Parathyroid adenoma (tissue), 2 donors: ENCODE data around the gene NUAK1.
A peak's percentile ranks its signal among the peaks of the same experiment; 100 is the strongest.

ENCODE experiments used
- H2AFZ ChIP-seq: fragments of 300-600 bp; sonication (generic); one replicate; pipeline ENCODE4 v1.7.0; 2017; ENCODE audit warnings: antibody characterized with exemption, mild to moderate bottlenecking
- H3K27ac ChIP-seq: fragments of 300-600 bp; sonication (generic); one replicate; pipeline ENCODE4 v1.7.0; 2017
- H3K27me3 ChIP-seq: fragments of 300-600 bp; sonication (generic); one replicate; pipeline ENCODE4 v1.7.0; 2017; ENCODE audit warnings: low read length; ENCODE audit not compliant: control insufficient read depth, insufficient read depth
- H3K36me3 ChIP-seq: fragments of 300-600 bp; sonication (generic); one replicate; pipeline ENCODE4 v1.7.0; 2017; ENCODE audit warnings: low read length; ENCODE audit not compliant: control insufficient read depth, insufficient read depth
- H3K4me1 ChIP-seq: fragments of 300-600 bp; sonication (generic); one replicate; pipeline ENCODE4 v1.7.0; 2017; ENCODE audit warnings: control low read depth
- H3K4me2 ChIP-seq: fragments of 300-600 bp; sonication (generic); one replicate; pipeline ENCODE4 v1.7.0; 2017; ENCODE audit warnings: low read length
- H3K4me3 ChIP-seq: fragments of 300-600 bp; sonication (generic); one replicate; pipeline ENCODE4 v1.7.0; 2017; ENCODE audit warnings: low read depth, low read length
- H3K79me2 ChIP-seq: fragments of 300-600 bp; sonication (generic); one replicate; pipeline ENCODE4 v1.7.0; 2017; ENCODE audit warnings: control low read depth
- H3K9ac ChIP-seq: fragments of 300-600 bp; sonication (generic); one replicate; pipeline ENCODE4 v1.7.0; 2017; ENCODE audit warnings: mild to moderate bottlenecking
- H3K9me3 ChIP-seq: fragments of 300-600 bp; sonication (generic); one replicate; pipeline ENCODE4 v1.7.0; 2017; ENCODE audit warnings: low read length; ENCODE audit not compliant: control insufficient read depth
- TF ChIP-seq, protein P1 (sequence below): fragments of 300-600 bp; sonication (generic); IDR thresholded peaks from one replicate; pipeline ENCODE4 v1.7.0; 2017; ENCODE audit warnings: antibody characterized with exemption, mild to moderate bottlenecking
- donor health status: primary hyperparathyroidism.

Gene NUAK1

DNA sequence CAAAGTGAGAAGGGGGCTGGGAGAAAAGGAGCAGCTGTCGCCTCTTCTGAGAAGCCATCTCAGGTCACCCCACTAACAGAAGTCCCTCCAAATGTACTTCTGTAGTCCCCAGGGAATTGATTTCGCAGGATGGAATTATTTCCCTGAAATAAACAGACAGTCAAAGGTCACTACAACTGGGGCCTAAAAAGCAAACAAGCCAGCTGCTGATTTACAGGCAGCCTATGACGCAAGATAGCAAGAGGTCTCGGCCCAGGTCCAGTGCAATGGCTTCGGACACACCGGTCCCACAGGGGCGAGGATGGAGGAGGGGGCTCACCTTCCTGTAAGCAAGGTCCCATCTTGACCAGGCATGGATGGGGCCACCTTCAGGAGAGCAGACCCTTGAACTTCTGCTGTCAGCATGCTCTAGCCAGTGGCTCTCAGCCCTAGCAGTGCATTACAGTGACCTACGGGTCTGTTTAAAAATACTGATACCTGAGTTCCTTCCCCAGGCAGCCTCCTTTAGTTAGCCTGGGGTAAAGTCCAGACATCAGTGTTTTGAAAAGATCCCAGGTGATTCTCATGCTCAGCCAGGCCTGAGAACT is 18.1 kb downstream of the NUAK1 start:
- TF ChIP-seq, protein P1, sequence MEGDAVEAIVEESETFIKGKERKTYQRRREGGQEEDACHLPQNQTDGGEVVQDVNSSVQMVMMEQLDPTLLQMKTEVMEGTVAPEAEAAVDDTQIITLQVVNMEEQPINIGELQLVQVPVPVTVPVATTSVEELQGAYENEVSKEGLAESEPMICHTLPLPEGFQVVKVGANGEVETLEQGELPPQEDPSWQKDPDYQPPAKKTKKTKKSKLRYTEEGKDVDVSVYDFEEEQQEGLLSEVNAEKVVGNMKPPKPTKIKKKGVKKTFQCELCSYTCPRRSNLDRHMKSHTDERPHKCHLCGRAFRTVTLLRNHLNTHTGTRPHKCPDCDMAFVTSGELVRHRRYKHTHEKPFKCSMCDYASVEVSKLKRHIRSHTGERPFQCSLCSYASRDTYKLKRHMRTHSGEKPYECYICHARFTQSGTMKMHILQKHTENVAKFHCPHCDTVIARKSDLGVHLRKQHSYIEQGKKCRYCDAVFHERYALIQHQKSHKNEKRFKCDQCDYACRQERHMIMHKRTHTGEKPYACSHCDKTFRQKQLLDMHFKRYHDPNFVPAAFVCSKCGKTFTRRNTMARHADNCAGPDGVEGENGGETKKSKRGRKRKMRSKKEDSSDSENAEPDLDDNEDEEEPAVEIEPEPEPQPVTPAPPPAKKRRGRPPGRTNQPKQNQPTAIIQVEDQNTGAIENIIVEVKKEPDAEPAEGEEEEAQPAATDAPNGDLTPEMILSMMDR, result no peak

DNA sequence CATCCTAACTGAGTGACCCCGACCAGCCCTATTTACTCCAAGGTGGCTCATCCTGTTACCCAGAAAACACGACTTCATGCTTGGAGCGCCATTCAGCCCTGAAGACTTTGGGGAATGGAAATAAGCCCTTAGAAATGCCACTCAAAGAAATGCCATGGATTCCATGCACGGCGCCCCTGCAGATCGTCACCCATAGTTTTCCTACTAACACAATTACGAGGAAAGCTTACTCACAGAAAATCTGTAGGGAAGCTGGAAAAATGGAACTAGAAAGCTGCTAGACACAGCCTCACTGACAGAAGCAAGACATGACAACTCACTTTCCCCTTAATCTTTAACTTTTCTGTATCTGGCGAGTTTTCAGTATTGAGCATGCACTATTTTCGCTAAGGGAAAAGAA is 19.5 kb downstream of the NUAK1 start:
- H3K9me3 ChIP-seq, result no peaks in the 10 kb centered on the region
- no peaks in the 10 kb centered on the region for H3K27me3 ChIP-seq
- peak overlapping the region; percentile 43 for H3K27ac ChIP-seq
- TF ChIP-seq, protein P1, result no peak
- H3K4me3 ChIP-seq, result no peak overlapping the region
- peak overlapping the region; percentile 13 for H3K4me2 ChIP-seq
- H3K36me3 ChIP-seq, result no peaks in the 10 kb centered on the region
- no peak overlapping the region for H2AFZ ChIP-seq
- peaks cover 25% of the 10 kb centered on the region for H3K4me1 ChIP-seq
- H3K79me2 ChIP-seq, result peaks cover 75% of the 10 kb centered on the region
- no peak overlapping the region for H3K9ac ChIP-seq

More for the DNA sequence above, 18.1 kb downstream of the NUAK1 start:
- Histone ChIP-seq H3K4me1 (peaks cover 14% of the 10 kb centered on the region), H3K9ac (no peak overlapping the region), H3K27me3 (no peaks in the 10 kb centered on the region), H3K79me2 (peaks cover 77% of the 10 kb centered on the region), H3K4me3 (no peak overlapping the region), H3K9me3 (no peaks in the 10 kb centered on the region), H3K4me2 (peak overlapping the region; percentile 24), H2AFZ (no peak overlapping the region), H3K27ac (peak overlapping the region; percentile 72), H3K36me3 (no peaks in the 10 kb centered on the region)

DNA sequence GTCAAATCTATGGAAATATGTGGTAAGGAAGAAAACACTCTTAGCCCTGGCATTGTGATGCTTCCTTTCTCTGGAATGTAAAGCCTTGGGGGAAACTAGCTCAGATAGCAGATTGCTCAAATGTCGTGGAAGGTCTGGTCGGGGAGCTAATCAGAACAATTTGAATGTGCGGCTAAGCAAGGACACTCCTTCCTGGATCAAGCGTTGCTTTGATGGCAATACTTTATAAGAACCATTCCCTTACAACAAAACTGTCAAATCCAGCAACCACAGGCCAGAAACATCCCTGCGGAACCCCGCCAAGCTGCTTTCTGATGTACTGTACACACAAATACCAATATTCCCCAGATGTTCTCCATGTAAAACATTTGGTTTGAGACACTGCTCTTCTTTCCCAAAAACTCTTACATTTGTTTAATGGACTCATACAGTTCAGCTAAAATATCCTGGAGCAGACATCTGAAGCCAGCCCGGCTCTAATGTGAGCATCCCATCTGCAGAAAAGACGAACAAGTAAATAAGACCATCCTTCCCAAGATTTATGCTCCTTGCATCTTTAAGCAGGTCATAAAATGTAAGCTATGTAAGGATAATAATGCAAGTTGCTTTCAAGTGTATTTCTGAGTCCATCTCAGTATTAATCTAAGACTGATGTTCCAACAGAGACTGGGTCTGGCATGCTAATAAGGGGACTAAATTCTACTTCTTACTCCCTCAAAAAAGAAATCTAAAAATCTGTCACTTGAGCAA is 20.2 kb downstream of the NUAK1 start:
- Histone ChIP-seq H3K79me2 (peaks cover 77% of the 10 kb centered on the region), H3K4me3 (no peak overlapping the region), H3K36me3 (no peaks in the 10 kb centered on the region), H3K27me3 (no peaks in the 10 kb centered on the region), H2AFZ (no peak overlapping the region), H3K4me2 (no peak overlapping the region), H3K27ac (peak overlapping the region; percentile 43), H3K4me1 (peaks cover 32% of the 10 kb centered on the region), H3K9me3 (no peaks in the 10 kb centered on the region), H3K9ac (no peak overlapping the region)
- TF ChIP-seq, protein P1, result no peak

DNA sequence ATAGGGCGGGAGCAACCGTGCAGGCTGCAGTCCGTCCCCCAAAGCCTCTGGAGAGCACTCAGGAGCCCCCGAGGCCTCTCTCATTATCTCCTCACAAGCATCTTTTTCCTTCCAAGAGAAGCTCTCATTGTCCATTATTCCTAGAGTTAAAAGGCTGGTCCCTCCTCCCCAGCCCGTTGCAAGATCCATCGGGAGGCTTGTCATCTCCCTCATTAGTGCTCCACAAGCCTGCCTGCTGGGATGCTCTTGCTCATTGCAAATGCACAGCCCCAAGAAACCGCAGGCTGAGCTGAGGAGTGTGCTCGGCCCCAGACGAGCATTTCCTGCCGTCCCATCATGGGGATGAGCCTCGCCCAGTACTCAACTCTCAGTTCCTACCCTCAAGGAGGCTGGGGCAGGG is 23.3 kb downstream of the NUAK1 start:
- H3K4me1 ChIP-seq, result peaks cover 43% of the 10 kb centered on the region
- TF ChIP-seq, protein P1, result no peak
- no peak overlapping the region for H3K9ac ChIP-seq
- H3K4me2 ChIP-seq, result no peak overlapping the region
- H3K27ac ChIP-seq, result no peak overlapping the region
- H3K36me3 ChIP-seq, result no peaks in the 10 kb centered on the region
- H2AFZ ChIP-seq, result no peak overlapping the region
- H3K9me3 ChIP-seq, result no peaks in the 10 kb centered on the region
- H3K4me3 ChIP-seq, result no peak overlapping the region
- H3K27me3 ChIP-seq, result no peaks in the 10 kb centered on the region
- peaks cover 80% of the 10 kb centered on the region for H3K79me2 ChIP-seq
